ENCODE measurements around the gene RNF150. TPM values are rescaled to one million over a fixed set of nuclear protein-coding genes. Genes with fewer than 3 reads are reported as not detected.

Gene RNF150
- total RNA-seq, 4 donors from 2014 or later, result 13.1 to 24.3 (median 15.7) TPM

GRCh38 chr4:141090473-141090872, 42.8 kb downstream of the RNF150 start:
- H3K27ac ChIP-seq, result no peak overlapping the region
- peaks cover 0 to 12% (median 5%) of the 10 kb centered on the region in 4 donors for H3K9me3 ChIP-seq
- no peaks in the 10 kb centered on the region for H3K4me1 ChIP-seq
- no peak overlapping the region for H3K4me3 ChIP-seq
- no peaks in the 10 kb centered on the region for H3K27me3 ChIP-seq
- TF ChIP-seq, protein P1, sequence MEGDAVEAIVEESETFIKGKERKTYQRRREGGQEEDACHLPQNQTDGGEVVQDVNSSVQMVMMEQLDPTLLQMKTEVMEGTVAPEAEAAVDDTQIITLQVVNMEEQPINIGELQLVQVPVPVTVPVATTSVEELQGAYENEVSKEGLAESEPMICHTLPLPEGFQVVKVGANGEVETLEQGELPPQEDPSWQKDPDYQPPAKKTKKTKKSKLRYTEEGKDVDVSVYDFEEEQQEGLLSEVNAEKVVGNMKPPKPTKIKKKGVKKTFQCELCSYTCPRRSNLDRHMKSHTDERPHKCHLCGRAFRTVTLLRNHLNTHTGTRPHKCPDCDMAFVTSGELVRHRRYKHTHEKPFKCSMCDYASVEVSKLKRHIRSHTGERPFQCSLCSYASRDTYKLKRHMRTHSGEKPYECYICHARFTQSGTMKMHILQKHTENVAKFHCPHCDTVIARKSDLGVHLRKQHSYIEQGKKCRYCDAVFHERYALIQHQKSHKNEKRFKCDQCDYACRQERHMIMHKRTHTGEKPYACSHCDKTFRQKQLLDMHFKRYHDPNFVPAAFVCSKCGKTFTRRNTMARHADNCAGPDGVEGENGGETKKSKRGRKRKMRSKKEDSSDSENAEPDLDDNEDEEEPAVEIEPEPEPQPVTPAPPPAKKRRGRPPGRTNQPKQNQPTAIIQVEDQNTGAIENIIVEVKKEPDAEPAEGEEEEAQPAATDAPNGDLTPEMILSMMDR (IDR thresholded peaks at IDR 0.05), result no peak
- TF ChIP-seq POLR2A (IDR thresholded peaks at IDR 0.05) (no peak), EP300 (IDR thresholded peaks at IDR 0.05) (no peak)
- DNase-seq (ENCODE audit: low spot score in 2 of 2), result no peak
- no peaks in the 10 kb centered on the region for H3K36me3 ChIP-seq
- 40 to 62% methylated on average over 3 of the region's 3 CpGs for WGBS, 2 donors

GRCh38 chr4:141081921-141082395, 51.3 kb downstream of the RNF150 start:
- Histone ChIP-seq H3K27ac (no peak overlapping the region), H3K4me1 (peaks cover 0 to 10% (median 0%) of the 10 kb centered on the region in 4 donors), H3K9me3 (no peaks in the 10 kb centered on the region), H3K36me3 (no peaks in the 10 kb centered on the region), H3K4me3 (no peak overlapping the region), H3K27me3 (no peaks in the 10 kb centered on the region)
- TF ChIP-seq, protein P1 (IDR thresholded peaks at IDR 0.05), result no peak
- TF ChIP-seq EP300 (IDR thresholded peaks at IDR 0.05), result no peak
- no peak for TF ChIP-seq POLR2A (IDR thresholded peaks at IDR 0.05)
- no peak for DNase-seq (ENCODE audit: low spot score in 2 of 2)
- 39 to 40% methylated on average over 9 of the region's 9 CpGs for WGBS, 2 donors

- no peak for DNase-seq (ENCODE audit: low spot score in 2 of 2)
- TF ChIP-seq, protein P1 (IDR thresholded peaks at IDR 0.05), result no peak
- no peak for TF ChIP-seq EP300 (IDR thresholded peaks at IDR 0.05)
- no peak for TF ChIP-seq POLR2A (IDR thresholded peaks at IDR 0.05)
- no peaks in the 10 kb centered on the region for H3K9me3 ChIP-seq
- H3K4me3 ChIP-seq, result no peak overlapping the region
- WGBS, 2 donors, result 85 to 88% methylated on average over 8 of the region's 8 CpGs
- peaks cover 0 to 10% (median 0%) of the 10 kb centered on the region in 4 donors for H3K4me1 ChIP-seq
- H3K36me3 ChIP-seq, result no peaks in the 10 kb centered on the region
- no peak overlapping the region for H3K27ac ChIP-seq
- H3K27me3 ChIP-seq, result no peaks in the 10 kb centered on the region
Observed at GRCh38 chr4:141080668-141081067, 52.6 kb downstream of the RNF150 start.

DNA sequence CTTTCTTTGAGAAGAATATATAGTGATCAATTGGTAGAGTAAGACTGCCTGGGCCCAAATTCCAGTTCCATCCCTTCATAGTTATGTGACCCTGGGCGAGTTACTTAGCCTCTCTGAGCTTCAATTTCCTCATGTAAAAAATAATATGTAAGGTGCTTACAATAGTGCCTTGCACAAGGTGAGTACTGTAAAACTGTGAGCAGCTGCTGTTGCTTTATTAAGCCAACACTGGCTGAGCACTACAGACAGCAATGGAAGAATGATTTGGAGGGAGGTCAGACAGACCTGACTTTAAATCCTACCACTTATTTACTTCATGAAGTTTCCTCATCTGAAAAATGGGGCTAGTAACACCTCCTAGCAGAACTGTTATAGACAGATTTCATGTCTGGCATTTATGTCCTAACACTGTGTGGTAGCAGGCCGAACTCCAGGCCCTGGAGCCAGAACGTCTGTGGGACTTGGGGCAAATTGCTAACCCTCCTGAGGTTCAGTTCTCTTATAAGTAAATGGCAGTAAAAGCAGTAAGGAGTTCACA, 53.8 kb downstream of the RNF150 start:
- H3K27ac ChIP-seq, result no peak overlapping the region

GRCh38 chr4:141078871-141079270, 54.4 kb downstream of the RNF150 start:
- H3K4me1 ChIP-seq, result peaks cover 0 to 13% (median 0%) of the 10 kb centered on the region in 4 donors

More for the DNA sequence above, 53.8 kb downstream of the RNF150 start:
- H3K27me3 ChIP-seq, result no peaks in the 10 kb centered on the region
- DNase-seq (ENCODE audit: low spot score in 2 of 2), result no peak
- 76 to 81% methylated on average over 3 of the region's 3 CpGs for WGBS, 2 donors
- TF ChIP-seq EP300 (IDR thresholded peaks at IDR 0.05) (no peak), POLR2A (IDR thresholded peaks at IDR 0.05) (no peak)
- TF ChIP-seq, protein P1 (IDR thresholded peaks at IDR 0.05), result no peak
- H3K9me3 ChIP-seq, result no peaks in the 10 kb centered on the region
- no peaks in the 10 kb centered on the region for H3K36me3 ChIP-seq
- peaks cover 0 to 11% (median 0%) of the 10 kb centered on the region in 4 donors for H3K4me1 ChIP-seq
- H3K4me3 ChIP-seq, result no peak overlapping the region

More at GRCh38 chr4:141078871-141079270, 54.4 kb downstream of the RNF150 start:
- no peak for DNase-seq (ENCODE audit: low spot score in 2 of 2)
- Histone ChIP-seq H3K27ac (no peak overlapping the region), H3K36me3 (no peaks in the 10 kb centered on the region), H3K4me3 (no peak overlapping the region), H3K27me3 (no peaks in the 10 kb centered on the region), H3K9me3 (no peaks in the 10 kb centered on the region)
- TF ChIP-seq EP300 (IDR thresholded peaks at IDR 0.05) (no peak), POLR2A (IDR thresholded peaks at IDR 0.05) (no peak)
- TF ChIP-seq, protein P1 (IDR thresholded peaks at IDR 0.05), result no peak

Data from tibial nerve (tissue), 4 donors.